MM.1S (cell line): Measurements from ENCODE around the gene CD96.

Experiments
- EZH2 ChIP-seq: fragments of 300-600 bp; sonication (generic); optimal IDR thresholded peaks from 2 replicates; pipeline ENCODE3; 2017; ENCODE audit warnings: low read depth, mild to moderate bottlenecking, antibody characterized with exemption, low read length, mixed read lengths
- EZH2phosphoT487 ChIP-seq: fragments of 300-600 bp; sonication (generic); IDR thresholded peaks from 2 replicates; pipeline ENCODE4 v1.6.1; 2018; ENCODE audit warnings: antibody characterized with exemption, low read length
- TF ChIP-seq, protein P1 (sequence below): fragments of 300-600 bp; sonication (generic); IDR thresholded peaks from 2 replicates; pipeline ENCODE4 v1.5.1; 2016; ENCODE audit warnings: antibody characterized with exemption, low read length, mixed read lengths

DNA sequence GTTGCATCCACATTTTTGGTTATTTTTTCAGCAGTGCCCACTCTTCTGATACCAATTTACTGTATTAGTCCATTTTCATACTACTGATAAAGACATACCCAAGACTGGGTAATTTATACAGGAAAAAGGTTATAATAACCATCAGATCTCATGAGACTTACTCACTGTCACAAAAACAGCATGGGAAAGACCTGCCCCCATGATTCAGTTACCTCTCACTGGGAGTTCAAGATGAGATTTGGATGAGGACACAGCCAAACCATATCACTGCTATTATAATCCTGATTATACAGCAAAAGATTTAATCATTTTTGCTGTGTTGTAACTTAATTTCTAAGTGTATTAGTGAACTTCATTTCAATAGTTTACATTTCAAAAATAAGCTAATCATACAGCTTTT is 46.5 kb downstream of the CD96 start:
- TF ChIP-seq, protein P1, sequence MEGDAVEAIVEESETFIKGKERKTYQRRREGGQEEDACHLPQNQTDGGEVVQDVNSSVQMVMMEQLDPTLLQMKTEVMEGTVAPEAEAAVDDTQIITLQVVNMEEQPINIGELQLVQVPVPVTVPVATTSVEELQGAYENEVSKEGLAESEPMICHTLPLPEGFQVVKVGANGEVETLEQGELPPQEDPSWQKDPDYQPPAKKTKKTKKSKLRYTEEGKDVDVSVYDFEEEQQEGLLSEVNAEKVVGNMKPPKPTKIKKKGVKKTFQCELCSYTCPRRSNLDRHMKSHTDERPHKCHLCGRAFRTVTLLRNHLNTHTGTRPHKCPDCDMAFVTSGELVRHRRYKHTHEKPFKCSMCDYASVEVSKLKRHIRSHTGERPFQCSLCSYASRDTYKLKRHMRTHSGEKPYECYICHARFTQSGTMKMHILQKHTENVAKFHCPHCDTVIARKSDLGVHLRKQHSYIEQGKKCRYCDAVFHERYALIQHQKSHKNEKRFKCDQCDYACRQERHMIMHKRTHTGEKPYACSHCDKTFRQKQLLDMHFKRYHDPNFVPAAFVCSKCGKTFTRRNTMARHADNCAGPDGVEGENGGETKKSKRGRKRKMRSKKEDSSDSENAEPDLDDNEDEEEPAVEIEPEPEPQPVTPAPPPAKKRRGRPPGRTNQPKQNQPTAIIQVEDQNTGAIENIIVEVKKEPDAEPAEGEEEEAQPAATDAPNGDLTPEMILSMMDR, result no peak
- TF ChIP-seq EZH2, result no peak
- TF ChIP-seq EZH2phosphoT487, result no peak
